GM19452 (cell line): ENCODE results near the gene SGMS2.
"Not testable (repeated sequence)": the region's sequence is repeated elsewhere in the genome, so short reads cannot be mapped to it uniquely, and the experiment has no call there.

Source experiments
- ATAC-seq: cut with Tn5 transposase; IDR thresholded peaks from one replicate; pipeline ENCODE4 v1.9.1; 2021; ENCODE audit not compliant: unreplicated experiment

Gene SGMS2

DNA sequence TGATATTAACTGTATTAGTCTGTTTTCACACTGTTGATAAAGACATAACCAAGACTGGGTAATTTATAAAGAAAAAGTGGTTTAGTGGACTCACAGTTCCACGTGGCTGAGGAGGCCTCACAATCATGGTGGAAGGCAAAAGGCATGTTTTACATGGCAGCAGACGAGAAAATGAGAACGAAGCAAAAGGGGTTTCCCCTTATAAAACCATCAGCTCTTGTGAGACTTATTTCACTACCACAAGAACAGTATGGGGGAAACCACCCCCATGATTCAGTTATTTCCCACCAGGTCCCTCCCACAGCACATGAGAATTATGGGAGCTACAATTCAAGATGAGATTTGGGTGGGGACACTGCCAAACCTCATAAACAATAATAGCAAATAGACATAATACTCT is 80.3 kb downstream of the SGMS2 start:
- not testable (repeated sequence) for ATAC-seq

DNA sequence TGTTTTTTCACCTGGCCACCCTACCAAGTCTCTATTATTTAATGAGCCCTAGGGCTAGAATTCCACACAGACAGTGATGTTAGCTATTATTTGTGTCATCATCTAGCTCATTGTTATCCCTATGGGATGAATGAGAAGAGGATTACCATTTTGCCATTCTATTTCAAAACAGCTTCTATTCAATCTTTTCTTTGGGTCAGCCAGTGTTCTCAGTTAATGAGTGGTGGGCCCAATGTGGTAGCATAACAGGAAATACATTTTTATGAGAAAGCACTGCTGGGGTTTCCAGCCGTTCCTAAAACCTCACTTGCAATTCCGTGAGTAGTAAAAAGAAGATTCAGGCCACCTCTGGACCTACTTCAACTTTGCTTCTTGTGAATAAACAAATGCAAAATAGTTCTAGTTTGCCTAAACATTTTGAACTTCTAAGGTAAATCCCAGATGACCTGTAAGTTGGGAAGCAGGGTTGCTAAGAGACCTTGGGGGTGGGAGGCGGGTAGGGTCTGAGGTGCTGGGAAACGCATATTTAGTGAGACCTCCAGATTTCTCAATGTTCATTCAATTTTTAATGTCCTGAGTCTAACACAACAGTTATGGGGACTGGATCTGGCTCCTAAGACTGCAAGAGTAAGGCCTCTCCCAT is 81.8 kb downstream of the SGMS2 start:
- no peak for ATAC-seq

DNA sequence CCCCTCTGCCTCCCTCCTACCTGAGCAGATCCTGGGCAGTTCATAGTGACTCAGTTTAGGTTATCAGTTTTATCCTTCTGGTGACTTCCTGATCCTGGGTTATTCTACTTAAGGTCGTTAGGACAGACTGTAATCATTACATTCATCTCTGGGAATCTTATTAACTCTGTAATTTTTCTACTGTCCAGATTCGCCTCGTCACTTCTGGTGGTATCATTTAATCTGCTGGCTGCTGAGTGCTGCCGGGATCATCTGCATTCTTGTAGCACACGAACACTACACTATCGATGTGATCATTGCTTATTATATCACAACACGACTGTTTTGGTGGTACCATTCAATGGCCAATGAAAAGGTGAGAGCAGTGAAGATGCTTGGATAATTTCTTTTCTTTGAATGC is 83.6 kb downstream of the SGMS2 start:
- ATAC-seq: no peak

DNA sequence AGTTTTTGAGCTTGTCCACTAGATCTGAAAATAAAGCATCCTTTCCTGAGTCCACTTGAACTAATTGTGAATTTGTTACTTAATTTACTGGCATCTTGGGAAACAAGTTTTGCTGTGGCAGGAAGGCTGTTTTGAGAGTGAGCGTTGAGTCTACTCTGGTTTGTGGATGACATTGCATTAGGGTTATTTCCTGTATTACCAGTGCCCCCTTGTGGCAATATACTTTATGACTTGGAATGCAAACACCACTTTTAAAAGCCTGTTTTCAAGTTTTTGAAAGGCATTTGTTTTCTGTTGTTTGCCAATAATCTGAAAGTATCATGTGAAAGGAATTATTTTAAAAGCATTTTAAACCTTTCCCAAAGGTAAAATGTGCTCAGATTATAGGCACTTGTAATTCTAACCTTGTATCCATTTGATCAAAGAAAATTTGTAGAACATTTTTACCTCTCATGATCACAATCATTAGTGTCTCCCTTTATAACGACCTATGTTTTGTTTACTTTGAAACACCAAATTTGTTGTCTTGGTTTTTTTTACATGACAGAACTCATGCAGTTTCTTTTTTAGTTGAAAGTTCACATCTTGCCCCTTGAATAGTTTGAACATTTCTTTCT is 88.7 kb downstream of the SGMS2 start:
- peak; percentile 90 for ATAC-seq

DNA sequence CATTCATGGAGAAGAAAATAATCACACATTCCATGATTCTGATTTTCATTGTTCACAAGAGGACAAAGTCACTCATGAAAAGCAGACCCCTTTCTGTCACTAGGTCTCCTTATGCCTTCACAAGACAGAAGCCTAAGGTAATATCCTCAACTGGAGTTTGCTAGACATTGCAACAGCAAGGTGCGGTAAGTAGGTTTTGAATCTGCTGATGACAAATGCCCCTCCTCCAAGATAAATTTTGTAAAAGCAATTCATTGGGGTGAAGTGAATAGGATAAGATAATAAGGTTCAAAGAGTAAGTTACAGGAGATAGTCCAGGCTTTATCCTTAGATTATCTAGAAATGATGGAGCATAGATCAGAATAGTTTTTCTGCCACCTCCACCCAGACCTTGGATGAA is 90.5 kb downstream of the SGMS2 start:
- ATAC-seq: no peak

DNA sequence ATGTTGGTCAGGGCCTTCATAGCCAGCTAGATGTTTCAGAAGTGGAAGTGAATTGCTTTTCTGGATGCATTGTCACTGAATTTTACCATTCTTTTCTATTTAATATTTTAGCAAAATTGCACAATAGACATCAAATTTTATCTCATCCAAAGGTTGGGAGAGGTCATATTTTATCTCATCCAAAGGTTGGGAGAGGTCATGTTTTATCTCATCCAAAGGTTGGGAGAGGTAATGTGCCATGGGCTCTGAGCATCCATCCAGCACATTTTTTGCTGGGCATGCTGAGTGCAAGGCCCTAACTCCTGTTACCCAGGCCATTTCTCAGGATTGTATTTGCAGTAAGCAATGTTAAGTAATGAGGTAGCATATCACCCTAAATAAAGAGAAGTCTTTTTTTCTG is 91.9 kb downstream of the SGMS2 start:
- no peak for ATAC-seq

DNA sequence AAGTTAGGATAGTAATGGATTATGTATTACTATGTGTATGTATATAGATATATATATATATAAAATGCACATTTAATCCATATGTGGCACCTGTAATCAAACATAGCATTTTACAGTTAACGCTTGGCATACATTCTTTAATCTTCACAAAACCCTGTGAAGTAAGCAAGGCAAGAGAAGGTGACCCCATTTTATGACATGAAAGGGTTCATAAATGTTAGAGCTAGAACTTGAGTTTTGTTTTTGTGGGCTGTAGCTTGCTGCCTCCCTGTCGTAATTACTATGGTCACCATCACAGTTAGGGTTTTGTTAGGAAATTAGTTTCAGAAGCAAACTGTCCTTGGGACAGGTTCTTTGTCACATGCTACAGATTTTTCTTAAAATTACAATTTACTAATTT is 92.8 kb downstream of the SGMS2 start:
- ATAC-seq: no peak

DNA sequence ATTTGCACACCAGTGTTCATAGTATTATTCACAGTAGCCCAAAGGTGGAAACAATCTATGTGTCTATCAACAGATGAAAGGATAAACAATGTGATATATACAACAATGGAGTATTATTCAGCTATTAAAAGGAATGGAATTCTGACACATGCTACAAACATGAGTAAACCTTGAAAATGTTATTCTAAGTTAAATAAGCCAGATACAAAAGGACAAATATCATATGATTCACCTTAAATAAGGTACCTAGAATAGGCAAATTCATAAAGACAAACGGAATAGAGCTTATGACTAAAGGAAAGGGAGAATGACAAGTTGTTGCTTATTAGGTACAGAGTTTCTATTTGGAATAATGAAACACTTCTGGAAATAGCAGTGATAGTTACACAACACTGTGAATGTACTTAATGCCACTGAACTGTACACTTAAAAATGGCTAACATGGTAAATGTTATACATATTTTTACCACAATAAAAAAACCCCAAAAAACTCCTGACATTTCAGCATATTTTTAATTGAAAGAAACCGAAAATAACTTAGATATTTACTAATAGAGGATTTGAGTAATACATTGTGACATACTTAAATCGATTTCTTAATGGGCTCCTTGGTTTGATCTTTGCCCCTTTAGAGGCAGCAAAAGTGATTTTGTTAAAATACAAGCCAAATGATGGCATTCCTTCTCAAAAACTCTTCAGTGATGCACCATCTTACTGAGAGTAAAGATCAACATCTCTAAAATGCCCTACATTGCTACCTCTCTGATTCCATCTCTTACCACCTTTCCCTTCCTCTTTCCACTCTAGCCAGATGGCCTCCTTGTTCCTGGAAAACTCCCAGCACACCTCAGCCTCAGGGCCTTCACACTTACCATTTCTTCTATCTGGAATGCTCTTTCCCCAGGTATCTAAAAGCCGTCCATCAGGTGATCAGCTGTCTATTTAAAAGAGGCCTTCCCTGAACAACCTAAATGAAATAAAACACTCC is 98.0 kb downstream of the SGMS2 start:
- no peak for ATAC-seq

DNA sequence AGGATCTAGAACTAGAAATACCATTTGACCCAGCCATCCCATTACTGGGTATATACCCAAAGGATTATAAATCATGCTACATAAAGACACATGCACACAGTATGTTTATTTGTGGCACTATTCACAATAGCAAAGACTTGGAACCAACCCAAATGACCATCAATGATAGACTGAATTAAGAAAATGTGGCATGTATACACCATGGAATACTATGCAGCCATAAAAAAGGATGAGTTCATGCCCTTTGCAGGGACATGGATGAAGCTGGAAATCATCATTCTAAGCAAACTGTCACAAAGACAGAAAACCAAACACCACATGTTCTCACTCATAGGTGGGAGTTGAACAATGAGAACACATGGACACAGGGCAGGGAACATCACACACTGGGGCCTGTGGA is 101.0 kb downstream of the SGMS2 start:
- ATAC-seq: not testable (repeated sequence)

DNA sequence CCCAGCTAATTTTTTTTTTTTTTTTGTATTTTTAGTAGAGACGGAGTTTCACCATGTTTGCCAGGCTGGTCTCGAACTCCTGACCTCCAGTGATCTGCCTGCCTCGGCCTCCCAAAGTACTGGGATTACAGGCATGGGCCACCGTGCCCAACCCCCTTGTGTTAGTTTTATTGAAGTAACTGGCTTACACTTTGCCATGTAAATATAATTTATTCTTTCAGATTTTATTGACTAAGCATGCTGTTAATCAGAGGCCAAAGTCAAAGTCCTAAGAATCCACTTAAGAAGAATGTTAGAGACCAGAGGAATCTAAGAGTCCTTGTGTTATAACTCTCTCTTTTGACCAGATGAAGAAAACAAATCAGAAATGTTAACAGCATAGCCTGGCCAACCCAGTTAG is 102.1 kb downstream of the SGMS2 start:
- not testable (repeated sequence) for ATAC-seq

DNA sequence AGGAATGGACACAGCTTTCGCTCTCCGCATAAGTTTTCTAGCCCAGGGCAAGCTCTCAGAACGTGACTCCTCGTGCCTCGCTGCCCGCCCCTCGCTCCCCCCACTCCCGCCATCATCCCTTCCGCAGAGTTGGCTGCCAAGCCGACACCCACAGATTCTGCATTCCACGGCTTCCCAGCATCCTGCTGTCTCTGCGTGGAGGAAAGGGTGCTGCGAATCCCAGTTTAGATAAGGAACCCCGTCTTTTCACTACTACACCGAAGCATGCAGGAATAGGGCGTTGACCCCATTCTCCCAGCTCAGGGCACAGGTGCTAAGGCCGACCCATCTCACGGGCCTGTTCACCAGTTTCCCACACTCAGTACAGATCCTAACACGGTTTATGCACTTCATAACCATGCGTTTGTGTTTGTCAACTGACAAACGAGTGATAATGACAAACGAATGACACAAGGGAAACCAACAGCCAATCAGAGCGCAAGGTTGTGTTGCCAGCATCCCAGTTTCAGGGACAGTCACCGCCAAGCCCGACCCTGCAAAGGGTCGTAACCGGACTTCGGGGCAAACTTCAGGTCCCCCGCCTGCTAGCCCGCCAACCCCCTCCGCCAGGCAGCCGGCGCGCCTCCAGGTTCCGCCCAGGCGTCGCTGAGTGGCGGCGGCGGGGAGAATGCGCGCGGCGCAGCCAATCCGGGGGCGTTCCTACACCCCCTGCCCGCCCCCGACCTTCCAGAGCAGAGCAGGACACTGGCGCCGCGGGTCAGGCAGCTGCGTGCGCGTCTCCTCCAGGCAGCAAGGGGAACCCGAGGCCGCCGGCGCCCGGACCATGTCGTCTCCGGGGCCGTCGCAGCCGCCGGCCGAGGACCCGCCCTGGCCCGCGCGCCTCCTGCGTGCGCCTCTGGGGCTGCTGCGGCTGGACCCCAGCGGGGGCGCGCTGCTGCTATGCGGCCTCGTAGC is 106.4 kb downstream of the SGMS2 start, which contains the start of gene CYP2U1:
Gene CYP2U1 (plus strand): TSS at position 729 of the 954 bp plus-strand sequence. CDS start 95 bp downstream, at position 824.
- ATAC-seq: peak; percentile 94

DNA sequence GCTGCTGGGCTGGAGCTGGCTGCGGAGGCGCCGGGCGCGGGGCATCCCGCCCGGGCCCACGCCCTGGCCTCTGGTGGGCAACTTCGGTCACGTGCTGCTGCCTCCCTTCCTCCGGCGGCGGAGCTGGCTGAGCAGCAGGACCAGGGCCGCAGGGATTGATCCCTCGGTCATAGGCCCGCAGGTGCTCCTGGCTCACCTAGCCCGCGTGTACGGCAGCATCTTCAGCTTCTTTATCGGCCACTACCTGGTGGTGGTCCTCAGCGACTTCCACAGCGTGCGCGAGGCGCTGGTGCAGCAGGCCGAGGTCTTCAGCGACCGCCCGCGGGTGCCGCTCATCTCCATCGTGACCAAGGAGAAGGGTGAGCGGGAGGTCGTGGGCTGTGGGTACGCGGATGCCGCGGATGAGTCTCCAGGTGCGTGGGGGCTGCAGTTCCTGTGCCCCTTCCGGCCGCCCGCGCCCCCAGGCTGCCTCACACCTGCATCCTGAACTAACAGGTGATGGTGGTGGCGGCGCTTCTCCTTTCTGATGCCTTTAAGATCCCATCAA is 107.1 kb downstream of the SGMS2 start:
- ATAC-seq: no peak

DNA sequence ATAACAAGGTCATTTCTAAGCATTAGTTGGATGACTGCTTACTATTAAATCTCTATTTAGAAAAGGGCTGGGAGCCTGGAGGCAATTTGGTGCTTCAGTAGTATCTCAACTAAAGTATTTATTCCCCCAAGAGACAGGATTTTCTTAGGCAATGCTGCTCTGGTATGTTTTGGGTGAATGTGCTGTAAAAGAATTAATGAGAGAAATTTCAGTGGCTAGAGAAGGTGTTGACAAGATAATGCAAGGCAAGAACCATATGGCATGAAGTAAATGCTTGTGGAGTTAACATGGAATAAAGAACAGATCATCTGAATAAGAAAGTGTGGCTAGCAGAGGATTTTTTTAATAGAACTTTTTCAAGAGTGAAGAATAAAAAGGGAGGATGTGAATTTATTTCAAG is 110.5 kb downstream of the SGMS2 start:
- ATAC-seq: no peak

DNA sequence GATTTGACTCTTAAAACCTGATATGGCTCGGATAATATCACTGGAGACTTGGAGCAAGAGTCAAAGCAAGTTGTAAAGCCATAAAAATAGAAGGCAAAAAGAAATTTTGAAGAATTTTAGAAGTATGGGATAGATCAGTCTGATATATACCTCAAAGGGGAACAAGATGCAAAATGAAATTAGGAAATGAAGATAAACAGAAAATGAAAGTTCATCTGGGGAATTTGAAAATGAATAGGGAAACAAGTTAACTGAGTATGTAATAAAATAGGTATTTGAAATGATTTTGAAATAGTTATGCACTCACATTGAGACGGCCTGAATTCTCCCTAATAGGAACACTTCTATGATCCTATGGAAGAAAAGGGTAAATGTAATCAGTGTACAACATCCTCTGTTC is 112.3 kb downstream of the SGMS2 start:
- ATAC-seq: peak; percentile 42

DNA sequence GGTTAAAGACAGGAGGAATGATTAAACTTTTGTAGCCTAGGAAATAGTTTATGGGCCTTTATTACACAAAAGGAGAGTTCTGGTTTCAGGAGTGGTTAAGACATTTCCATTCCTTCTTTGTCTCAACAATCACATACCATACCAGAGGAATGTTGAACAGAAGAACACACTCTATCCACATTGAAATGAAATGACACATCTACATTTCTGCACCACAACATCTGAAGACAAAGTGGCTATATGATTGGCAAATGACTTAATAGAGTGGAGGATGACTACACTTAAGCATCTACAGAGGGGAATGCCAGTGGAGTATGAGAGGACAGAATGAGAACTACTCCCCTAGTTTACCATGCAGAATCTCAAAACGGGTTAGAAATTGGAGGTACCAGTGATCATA is 114.6 kb downstream of the SGMS2 start:
- no peak for ATAC-seq

DNA sequence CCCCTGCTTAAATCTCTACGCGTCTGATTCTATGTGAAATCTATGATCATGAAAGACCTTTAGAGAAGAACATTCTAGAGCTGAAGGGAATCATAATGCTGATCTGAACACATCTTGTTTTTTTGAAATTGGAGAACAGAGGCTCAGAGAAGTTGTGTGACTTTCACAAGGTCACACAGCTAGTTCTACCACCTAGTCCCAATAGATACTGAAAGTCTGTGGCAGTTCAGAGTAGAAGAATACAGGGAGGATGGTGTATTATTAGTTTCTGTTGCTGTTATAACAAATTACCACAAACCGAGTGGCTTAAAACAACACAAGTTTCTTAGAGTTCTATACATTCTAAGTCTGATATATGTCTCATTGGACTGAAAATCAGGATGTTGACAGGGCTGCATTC is 121.1 kb downstream of the SGMS2 start:
- no peak for ATAC-seq

DNA sequence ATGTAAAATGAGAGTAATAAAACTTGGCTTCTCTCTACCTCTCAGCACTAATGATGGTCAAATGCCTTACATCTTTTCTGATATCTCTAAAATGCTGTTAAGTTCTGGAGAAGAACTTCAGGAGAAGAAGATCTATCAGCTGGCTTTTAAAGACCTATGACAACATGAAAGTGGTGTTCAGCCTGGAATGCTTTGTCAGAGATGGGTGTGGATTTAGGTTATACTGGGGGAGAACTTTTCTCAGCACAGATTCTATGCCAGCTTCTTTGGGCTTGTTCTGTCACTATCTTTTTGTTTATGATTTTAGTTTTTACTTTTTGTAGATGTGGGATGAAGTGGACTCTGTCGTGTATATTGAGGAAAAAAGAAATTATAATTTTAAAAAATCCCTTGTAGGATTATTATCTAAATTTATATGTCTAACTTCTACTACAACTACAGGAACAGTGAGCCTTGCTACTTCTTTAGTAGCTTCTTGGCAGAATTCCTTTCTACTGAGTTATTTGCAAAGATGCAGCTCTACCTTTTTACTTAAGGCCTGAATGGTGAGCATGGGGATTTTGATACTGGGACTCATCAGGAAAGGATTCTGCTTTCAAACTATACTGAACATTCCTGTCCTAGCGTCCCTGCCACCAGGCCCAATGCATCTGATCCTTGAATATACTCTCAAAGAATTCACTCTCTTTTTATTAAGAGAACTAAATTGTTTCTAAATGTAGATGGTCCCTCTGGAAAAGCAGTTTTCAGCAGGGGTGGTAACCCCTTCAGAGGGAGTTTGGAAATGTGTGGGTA is 126.2 kb downstream of the SGMS2 start:
- no peak for ATAC-seq

DNA sequence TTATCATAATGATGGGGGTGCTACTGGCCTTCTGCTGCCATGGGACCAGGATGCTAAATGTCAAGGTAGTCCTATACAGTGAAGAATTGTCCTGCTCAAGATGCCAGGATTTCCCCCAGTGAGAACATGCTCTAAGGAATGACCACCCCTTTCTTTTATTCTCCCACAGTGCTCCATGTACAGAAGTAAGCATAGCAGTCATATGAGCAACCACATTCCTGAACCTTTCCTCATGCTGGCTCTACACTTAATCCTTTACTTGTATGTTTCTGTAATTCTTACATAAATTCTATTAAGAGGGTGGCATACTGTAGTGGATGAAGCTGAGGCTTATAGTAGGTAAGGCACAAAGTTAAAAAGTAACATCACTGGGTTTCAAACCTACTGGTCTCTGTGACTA is 126.8 kb downstream of the SGMS2 start:
- no peak for ATAC-seq

DNA sequence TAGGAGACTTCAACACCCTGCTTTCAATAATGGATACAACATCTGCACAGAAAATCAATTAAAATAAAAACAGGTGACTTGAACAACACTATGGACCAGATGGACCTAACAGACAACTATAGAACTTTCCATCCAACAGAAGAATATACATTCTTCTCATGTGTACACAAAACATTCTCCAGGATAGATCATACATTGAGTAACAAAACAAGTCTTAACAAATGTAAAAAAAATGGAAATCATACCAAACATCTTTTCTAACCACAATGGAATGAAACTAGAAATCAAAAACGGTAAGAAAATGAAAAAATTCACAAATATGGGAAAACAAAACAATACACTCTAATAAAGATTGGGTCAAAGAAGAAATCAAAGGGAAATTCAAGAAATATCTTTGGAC is 131.3 kb downstream of the SGMS2 start:
- no peak for ATAC-seq
